ENCODE results near the gene TXLNG. TPM values are rescaled to one million over a fixed set of nuclear protein-coding genes. Genes with fewer than 3 reads are reported as not detected.

The TXLNG gene
- total RNA-seq, 1 experiment from 2014 or later = 31.1 TPM

DNA sequence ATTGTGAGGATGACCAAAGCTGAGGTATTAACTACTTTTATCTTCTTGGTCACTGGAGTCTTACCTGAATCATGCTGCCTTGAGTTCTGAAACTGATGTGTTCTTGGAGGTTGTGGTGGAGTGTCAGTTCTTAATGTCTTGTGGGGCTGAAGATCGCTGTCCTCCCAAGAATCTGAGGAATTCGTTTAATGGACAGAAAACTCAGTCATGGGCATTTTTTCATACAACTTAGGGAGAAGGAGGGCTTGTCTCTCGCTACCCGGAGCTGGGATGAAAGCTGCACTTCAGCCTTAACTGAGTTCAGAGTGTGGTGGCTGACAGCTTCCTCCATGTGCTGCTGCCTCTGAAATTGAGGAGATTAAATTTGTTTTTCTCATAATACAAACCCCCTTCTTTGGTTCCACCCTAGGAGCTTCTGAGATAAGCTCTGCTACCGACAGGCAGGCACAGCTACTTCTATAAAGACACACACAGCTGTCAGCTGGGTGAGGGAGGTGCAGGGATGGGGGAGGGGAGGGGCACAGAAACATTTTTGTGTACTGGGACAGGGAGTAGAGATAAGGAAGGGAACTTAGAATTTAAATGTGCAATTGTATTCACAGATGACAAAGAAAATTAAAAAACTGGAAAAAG, 53.1 kb downstream of the TXLNG start (continued):
- TF ChIP-seq, protein P1, sequence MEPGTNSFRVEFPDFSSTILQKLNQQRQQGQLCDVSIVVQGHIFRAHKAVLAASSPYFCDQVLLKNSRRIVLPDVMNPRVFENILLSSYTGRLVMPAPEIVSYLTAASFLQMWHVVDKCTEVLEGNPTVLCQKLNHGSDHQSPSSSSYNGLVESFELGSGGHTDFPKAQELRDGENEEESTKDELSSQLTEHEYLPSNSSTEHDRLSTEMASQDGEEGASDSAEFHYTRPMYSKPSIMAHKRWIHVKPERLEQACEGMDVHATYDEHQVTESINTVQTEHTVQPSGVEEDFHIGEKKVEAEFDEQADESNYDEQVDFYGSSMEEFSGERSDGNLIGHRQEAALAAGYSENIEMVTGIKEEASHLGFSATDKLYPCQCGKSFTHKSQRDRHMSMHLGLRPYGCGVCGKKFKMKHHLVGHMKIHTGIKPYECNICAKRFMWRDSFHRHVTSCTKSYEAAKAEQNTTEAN (CRISPR knock-in tag; IDR thresholded peaks at IDR 0.05) = no peak
- no peak for TF ChIP-seq GRHL2 (CRISPR knock-in tag; IDR thresholded peaks at IDR 0.05; ENCODE audit: insufficient replicate concordance, severe bottlenecking)
- TF ChIP-seq, protein P2, sequence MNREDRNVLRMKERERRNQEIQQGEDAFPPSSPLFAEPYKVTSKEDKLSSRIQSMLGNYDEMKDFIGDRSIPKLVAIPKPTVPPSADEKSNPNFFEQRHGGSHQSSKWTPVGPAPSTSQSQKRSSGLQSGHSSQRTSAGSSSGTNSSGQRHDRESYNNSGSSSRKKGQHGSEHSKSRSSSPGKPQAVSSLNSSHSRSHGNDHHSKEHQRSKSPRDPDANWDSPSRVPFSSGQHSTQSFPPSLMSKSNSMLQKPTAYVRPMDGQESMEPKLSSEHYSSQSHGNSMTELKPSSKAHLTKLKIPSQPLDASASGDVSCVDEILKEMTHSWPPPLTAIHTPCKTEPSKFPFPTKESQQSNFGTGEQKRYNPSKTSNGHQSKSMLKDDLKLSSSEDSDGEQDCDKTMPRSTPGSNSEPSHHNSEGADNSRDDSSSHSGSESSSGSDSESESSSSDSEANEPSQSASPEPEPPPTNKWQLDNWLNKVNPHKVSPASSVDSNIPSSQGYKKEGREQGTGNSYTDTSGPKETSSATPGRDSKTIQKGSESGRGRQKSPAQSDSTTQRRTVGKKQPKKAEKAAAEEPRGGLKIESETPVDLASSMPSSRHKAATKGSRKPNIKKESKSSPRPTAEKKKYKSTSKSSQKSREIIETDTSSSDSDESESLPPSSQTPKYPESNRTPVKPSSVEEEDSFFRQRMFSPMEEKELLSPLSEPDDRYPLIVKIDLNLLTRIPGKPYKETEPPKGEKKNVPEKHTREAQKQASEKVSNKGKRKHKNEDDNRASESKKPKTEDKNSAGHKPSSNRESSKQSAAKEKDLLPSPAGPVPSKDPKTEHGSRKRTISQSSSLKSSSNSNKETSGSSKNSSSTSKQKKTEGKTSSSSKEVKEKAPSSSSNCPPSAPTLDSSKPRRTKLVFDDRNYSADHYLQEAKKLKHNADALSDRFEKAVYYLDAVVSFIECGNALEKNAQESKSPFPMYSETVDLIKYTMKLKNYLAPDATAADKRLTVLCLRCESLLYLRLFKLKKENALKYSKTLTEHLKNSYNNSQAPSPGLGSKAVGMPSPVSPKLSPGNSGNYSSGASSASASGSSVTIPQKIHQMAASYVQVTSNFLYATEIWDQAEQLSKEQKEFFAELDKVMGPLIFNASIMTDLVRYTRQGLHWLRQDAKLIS (CRISPR knock-in tag; IDR thresholded peaks at IDR 0.05; ENCODE audit: borderline replicate concordance) = no peak
- no peak for TF ChIP-seq ZBTB21 (CRISPR knock-in tag; IDR thresholded peaks at IDR 0.05; ENCODE audit: borderline replicate concordance)
- TF ChIP-seq TEAD4 (CRISPR knock-in tag; IDR thresholded peaks at IDR 0.05) = no peak

DNA sequence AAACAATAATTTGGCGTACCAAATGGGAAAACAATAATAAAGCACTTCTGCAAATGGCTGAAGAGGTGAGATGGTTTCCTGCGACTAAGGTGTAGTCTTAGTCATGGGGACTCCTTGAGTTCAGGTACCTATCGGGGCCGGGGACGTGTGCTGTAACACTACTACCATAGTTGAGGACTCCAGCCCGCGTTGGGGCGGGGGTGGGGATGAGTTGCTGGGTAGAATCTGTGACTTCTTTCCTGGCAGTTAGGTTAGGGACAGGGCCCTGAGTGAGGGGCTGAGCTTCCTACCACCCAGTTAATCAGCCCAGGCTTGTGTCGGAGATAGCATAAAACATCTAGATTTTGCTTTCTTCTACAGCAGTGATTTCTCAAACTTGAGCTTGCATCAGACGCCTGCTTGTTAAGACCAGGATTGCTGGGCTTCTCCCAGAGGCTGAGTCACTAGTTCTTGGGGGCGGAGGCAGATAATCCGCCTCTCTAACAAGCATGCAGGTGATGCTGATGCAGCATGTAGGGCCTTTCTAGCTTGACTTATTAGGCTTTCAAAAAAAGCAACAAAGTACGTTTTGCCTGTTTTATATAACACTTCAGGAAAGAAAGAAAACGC, 53.7 kb downstream of the TXLNG start:
- Mint-ChIP-seq H3K36me3 (peaks cover 41% of the 10 kb centered on the region), H3K27ac (peak overlapping the region; percentile 19; the same call in 1 of the 2 replicates), H3K27me3 (ENCODE audit: low read depth) (no peaks in the 10 kb centered on the region), H3K4me1 (peaks cover 54% of the 10 kb centered on the region), H3K4me3 (no peak overlapping the region), H3K9me3 (no peaks in the 10 kb centered on the region)
- TF ChIP-seq, protein P3, sequence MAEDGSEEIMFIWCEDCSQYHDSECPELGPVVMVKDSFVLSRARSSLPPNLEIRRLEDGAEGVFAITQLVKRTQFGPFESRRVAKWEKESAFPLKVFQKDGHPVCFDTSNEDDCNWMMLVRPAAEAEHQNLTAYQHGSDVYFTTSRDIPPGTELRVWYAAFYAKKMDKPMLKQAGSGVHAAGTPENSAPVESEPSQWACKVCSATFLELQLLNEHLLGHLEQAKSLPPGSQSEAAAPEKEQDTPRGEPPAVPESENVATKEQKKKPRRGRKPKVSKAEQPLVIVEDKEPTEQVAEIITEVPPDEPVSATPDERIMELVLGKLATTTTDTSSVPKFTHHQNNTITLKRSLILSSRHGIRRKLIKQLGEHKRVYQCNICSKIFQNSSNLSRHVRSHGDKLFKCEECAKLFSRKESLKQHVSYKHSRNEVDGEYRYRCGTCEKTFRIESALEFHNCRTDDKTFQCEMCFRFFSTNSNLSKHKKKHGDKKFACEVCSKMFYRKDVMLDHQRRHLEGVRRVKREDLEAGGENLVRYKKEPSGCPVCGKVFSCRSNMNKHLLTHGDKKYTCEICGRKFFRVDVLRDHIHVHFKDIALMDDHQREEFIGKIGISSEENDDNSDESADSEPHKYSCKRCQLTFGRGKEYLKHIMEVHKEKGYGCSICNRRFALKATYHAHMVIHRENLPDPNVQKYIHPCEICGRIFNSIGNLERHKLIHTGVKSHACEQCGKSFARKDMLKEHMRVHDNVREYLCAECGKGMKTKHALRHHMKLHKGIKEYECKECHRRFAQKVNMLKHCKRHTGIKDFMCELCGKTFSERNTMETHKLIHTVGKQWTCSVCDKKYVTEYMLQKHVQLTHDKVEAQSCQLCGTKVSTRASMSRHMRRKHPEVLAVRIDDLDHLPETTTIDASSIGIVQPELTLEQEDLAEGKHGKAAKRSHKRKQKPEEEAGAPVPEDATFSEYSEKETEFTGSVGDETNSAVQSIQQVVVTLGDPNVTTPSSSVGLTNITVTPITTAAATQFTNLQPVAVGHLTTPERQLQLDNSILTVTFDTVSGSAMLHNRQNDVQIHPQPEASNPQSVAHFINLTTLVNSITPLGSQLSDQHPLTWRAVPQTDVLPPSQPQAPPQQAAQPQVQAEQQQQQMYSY (CRISPR knock-in tag; IDR thresholded peaks at IDR 0.05) = no peak
- ATAC-seq (peak; percentile 10; the same call in 1 of the 2 replicates), DNase-seq (ENCODE audit: low spot score) (no peak)
- ChIA-PET CTCF (interaction anchor here (1.9 kb wide), 1 partner anchor 53 kb away, joined by 5 read pairs; no protein-coding TSS in a partner anchor), POLR2A (interaction anchor here (0.8 kb wide), 1 partner anchor 16 kb away, joined by 3 read pairs; no protein-coding TSS in a partner anchor)

DNA sequence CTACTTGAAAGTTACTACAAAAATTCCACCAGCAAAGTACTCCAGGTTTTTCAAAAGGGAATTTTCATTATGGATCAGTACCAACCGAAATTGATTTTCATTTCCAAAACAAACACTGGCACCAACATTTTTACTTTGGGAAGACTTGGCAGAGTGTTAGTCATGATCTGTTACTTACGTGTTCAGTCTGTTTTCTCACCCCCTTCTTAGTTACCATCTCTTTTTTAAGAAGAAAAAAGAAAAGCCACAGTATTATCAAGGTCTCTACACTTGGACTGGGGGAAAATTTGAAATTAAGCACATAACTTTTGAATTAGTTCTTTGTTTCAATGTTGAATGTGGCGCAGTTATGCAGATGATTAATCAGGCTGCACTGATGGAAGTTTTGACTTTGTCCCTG, 56.4 kb downstream of the TXLNG start:
- no peaks in the 10 kb centered on the region for H3K27me3 Mint-ChIP-seq (ENCODE audit: low read depth)
- peaks cover 48% of the 10 kb centered on the region for H3K4me1 Mint-ChIP-seq
- H3K9me3 Mint-ChIP-seq = no peaks in the 10 kb centered on the region
- ATAC-seq = no peak
- no peak overlapping the region for H3K4me3 Mint-ChIP-seq
- POLR2A ChIA-PET = no interaction called here
- CTCF ChIA-PET = no interaction called here
- TF ChIP-seq ZNF138 (CRISPR knock-in tag; conservative IDR thresholded peaks at IDR 0.05) (no peak), ZNF263 (CRISPR knock-in tag; IDR thresholded peaks at IDR 0.05; ENCODE audit: low read depth) (no peak), RELA (CRISPR knock-in tag; IDR thresholded peaks at IDR 0.05; ENCODE audit: borderline replicate concordance) (no peak), ESRRA (CRISPR knock-in tag; IDR thresholded peaks at IDR 0.05; ENCODE audit: borderline replicate concordance) (no peak), FOXJ3 (CRISPR knock-in tag; IDR thresholded peaks at IDR 0.05; ENCODE audit: borderline replicate concordance) (no peak), NR1H2 (CRISPR knock-in tag; IDR thresholded peaks at IDR 0.05) (no peak)
- TF ChIP-seq, protein P4, sequence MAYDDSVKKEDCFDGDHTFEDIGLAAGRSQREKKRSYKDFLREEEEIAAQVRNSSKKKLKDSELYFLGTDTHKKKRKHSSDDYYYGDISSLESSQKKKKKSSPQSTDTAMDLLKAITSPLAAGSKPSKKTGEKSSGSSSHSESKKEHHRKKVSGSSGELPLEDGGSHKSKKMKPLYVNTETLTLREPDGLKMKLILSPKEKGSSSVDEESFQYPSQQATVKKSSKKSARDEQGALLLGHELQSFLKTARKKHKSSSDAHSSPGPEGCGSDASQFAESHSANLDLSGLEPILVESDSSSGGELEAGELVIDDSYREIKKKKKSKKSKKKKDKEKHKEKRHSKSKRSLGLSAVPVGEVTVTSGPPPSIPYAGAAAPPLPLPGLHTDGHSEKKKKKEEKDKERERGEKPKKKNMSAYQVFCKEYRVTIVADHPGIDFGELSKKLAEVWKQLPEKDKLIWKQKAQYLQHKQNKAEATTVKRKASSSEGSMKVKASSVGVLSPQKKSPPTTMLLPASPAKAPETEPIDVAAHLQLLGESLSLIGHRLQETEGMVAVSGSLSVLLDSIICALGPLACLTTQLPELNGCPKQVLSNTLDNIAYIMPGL (CRISPR knock-in tag; IDR thresholded peaks at IDR 0.05) = no peak
- peak overlapping the region; percentile 89 for H3K27ac Mint-ChIP-seq
- H3K36me3 Mint-ChIP-seq = peaks cover 34% of the 10 kb centered on the region
- no peak for DNase-seq (ENCODE audit: low spot score)

Data from WTC11 (cell line).